Measurements from ENCODE around the gene SNAI3. TPM values are rescaled to one million over a fixed set of nuclear protein-coding genes. Genes with fewer than 3 reads are reported as not detected.

The SNAI3 gene
- total RNA-seq: not detected

DNA sequence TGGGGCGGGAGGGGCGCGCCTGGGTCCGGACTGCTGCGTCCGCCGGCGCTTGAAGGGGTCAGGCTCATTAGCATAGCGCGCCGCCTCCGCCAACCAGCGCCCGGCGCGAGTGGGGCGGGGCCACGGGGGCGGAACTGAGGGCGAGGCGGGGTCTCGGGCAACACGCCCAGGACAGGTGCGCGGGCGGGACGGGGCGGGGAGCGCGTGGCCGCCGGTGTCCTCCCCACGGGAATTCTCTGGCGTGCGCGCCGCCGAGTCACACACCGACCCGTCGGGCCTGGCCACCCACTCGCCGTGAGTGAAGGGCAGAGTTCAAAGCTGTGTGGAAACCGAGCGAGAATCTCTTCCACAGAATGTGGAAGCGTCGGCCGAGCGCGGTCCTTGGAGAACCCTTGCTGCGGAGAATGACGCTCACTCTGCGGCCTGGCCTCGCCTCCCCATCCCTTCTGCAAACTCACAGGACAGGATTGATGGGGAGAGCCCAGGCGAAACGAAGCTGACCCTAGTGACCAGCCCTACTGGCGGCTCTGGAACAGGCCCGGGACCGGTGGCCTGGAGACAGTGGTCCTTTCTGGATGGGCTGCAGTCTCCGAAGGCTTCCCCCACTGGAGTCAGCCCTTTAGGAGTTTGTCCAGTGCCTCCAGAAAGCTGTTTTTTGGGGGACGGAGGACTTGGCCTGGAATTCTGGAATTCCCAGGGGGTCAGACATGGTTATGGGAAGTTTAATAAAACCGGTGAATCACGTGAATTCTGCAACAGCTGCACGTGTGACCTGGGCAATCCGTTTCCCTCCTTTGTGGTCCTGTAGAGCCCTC, at the start of gene SNAI3:
TSS of gene SNAI3 (minus strand) at position 69 of the 815 bp plus-strand sequence. CDS start 101 bp downstream, outside the sequence.
- DNase-seq (ENCODE audit: extremely low spot score in 2 of 2): no peak
- intact Hi-C loops (cut with DNase I): loop anchor here (10.0 kb wide), 1 partner anchor 58 kb away; no protein-coding TSS in a partner anchor
- Histone ChIP-seq H3K4me3 (peak within 1 kb of the TSS; percentile 40 to 51), H3K27me3 (no peaks in the 10 kb centered on the region), H3K9me3 (no peaks in the 10 kb centered on the region), H3K36me3 (no peaks in the 10 kb centered on the region), H3K4me1 (peaks cover 24% of the 10 kb centered on the region), H3K27ac (no peak within 1 kb of the TSS)
- TF ChIP-seq POLR2AphosphoS5 (IDR thresholded peaks at IDR 0.05; ENCODE audit: insufficient read depth in 1 of 2, low read depth in 1 of 2) (no peak), POLR2A (IDR thresholded peaks at IDR 0.05) (no peak), CTCF (IDR thresholded peaks at IDR 0.05) (no peak)

DNA sequence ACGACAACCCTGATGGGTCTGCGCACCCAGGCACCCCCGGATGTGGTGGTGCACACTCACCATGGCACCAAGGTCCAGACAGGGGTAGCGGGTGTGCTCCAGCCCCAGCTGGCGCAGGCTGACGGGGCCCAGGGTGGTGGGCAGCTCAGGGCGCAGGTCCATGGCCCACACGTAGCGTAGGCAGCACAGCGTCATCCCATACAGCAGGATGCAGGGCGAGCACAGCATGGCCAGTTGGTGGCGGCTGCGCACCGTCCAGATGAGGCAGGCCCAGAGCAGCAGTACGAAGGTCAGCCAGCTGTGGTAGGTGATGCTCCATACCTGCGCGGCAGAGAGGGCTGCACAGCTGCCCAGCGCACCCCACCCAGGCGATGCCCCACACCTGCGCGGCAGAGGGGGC, 49.8 kb upstream of the SNAI3 start:
- Histone ChIP-seq H3K27ac (no peak overlapping the region), H3K4me1 (peaks cover 32% of the 10 kb centered on the region), H3K27me3 (no peaks in the 10 kb centered on the region), H3K36me3 (peaks cover 0 to 38% of the 10 kb centered on the region in 2 donors), H3K9me3 (no peaks in the 10 kb centered on the region), H3K4me3 (no peak overlapping the region)
- no peak for DNase-seq (ENCODE audit: extremely low spot score in 2 of 2)
- intact Hi-C loops (cut with DNase I): loop anchor here (5.0 kb wide), 1 partner anchor 481 kb away; the partner anchor contains the start of gene ZNF778
- TF ChIP-seq POLR2AphosphoS5 (IDR thresholded peaks at IDR 0.05; ENCODE audit: insufficient read depth in 1 of 2, low read depth in 1 of 2) (no peak), CTCF (IDR thresholded peaks at IDR 0.05) (no peak)

GRCh38 chr16:88735616-88736015, 49.3 kb upstream of the SNAI3 start:
- Histone ChIP-seq H3K4me3 (no peak overlapping the region), H3K27me3 (no peaks in the 10 kb centered on the region), H3K27ac (no peak overlapping the region), H3K9me3 (no peaks in the 10 kb centered on the region), H3K4me1 (peaks cover 32% of the 10 kb centered on the region), H3K36me3 (peaks cover 0 to 43% of the 10 kb centered on the region in 2 donors)
- DNase-seq (ENCODE audit: extremely low spot score in 2 of 2): no peak
- TF ChIP-seq POLR2AphosphoS5 (IDR thresholded peaks at IDR 0.05; ENCODE audit: insufficient read depth in 1 of 2, low read depth in 1 of 2) (no peak), POLR2A (IDR thresholded peaks at IDR 0.05) (no peak), CTCF (IDR thresholded peaks at IDR 0.05) (no peak)
- intact Hi-C loops (cut with DNase I): loop anchor here (5.0 kb wide), 1 partner anchor 482 kb away; the partner anchor contains the start of gene ZNF778

- TF ChIP-seq CTCF (IDR thresholded peaks at IDR 0.05) (no peak), POLR2AphosphoS5 (IDR thresholded peaks at IDR 0.05; ENCODE audit: insufficient read depth in 1 of 2, low read depth in 1 of 2) (no peak), POLR2A (IDR thresholded peaks at IDR 0.05) (no peak)
- H3K4me3 ChIP-seq: no peak overlapping the region
- H3K9me3 ChIP-seq: no peaks in the 10 kb centered on the region
- no peaks in the 10 kb centered on the region for H3K27me3 ChIP-seq
- no peak overlapping the region for H3K27ac ChIP-seq
- peaks cover 0 to 47% of the 10 kb centered on the region in 2 donors for H3K36me3 ChIP-seq
- H3K4me1 ChIP-seq: peaks cover 29% of the 10 kb centered on the region
- DNase-seq (ENCODE audit: extremely low spot score in 2 of 2): no peak
- intact Hi-C loops (cut with DNase I): loop anchor here (5.0 kb wide), 1 partner anchor 482 kb away; the partner anchor contains the start of gene ZNF778
Measured at GRCh38 chr16:88735121-88735520, 48.8 kb upstream of the SNAI3 start.

- H3K9me3 ChIP-seq: no peaks in the 10 kb centered on the region
- intact Hi-C loops (cut with DNase I): no loop called here
- H3K4me3 ChIP-seq: no peak overlapping the region
- H3K4me1 ChIP-seq: peaks cover 21% of the 10 kb centered on the region
- no peak for TF ChIP-seq POLR2A (IDR thresholded peaks at IDR 0.05)
- TF ChIP-seq CTCF (IDR thresholded peaks at IDR 0.05): no peak
- H3K27ac ChIP-seq: no peak overlapping the region
- DNase-seq (ENCODE audit: extremely low spot score in 2 of 2): no peak
- no peaks in the 10 kb centered on the region for H3K27me3 ChIP-seq
- peaks cover 0 to 51% of the 10 kb centered on the region in 2 donors for H3K36me3 ChIP-seq
Measured at GRCh38 chr16:88734361-88734728, 48.0 kb upstream of the SNAI3 start.
